ENCODE data around the gene BCAR3. TPM values are rescaled to one million over a fixed set of nuclear protein-coding genes. Genes with fewer than 3 reads are reported as not detected.

Gene BCAR3
- total RNA-seq, 6 donors from 2014 or later, result 26.3 to 48.8 (median 31.9) TPM

DNA sequence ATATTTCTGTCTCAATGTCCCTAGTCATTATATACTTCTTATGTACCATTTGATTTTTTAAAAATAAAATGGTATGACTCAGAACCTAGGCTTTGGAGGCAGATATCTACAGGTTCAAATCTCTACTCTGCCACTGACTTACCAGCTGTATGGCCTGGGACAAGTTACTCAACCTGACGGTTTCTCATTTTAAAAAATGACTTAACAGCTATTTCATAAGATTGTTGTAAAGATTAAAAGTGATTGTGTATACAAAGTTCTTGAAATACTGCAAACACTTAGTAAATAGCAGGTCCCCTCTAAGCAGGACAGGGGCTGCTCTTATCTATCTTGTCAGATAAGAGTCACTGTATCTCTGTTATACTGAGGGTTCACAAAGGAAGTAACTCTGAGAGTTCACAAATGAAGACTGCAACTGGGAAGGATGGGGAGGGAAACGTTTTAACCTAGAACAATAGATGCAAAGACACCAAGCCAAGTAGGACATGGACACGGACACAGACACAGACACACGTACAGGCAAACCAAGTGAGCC is 2.6 kb downstream of the BCAR3 start:
- no peaks in the 10 kb centered on the region for H3K27me3 ChIP-seq
- ATAC-seq (ENCODE audit: low FRiP score in 2 of 2) (no peak), DNase-seq (no peak)
- H3K4me3 ChIP-seq, result peak overlapping the region in 1 of 4 donors; percentile 88
- peaks cover 43 to 57% (median 52%) of the 10 kb centered on the region in 4 donors for H3K4me1 ChIP-seq
- H3K9me3 ChIP-seq, result no peaks in the 10 kb centered on the region
- WGBS, 2 donors, result 50 to 57% methylated on average over 4 of the region's 4 CpGs
- TF ChIP-seq CTCF (IDR thresholded peaks at IDR 0.05) (no peak), POLR2AphosphoS5 (IDR thresholded peaks at IDR 0.05) (no peak), EP300 (IDR thresholded peaks at IDR 0.05) (no peak), POLR2A (IDR thresholded peaks at IDR 0.05) (no peak)
- H3K27ac ChIP-seq, result peak overlapping the region; percentile 90 to 98 (median 92)
- H3K36me3 ChIP-seq, result peaks cover 0 to 7% (median 2%) of the 10 kb centered on the region in 4 donors

DNA sequence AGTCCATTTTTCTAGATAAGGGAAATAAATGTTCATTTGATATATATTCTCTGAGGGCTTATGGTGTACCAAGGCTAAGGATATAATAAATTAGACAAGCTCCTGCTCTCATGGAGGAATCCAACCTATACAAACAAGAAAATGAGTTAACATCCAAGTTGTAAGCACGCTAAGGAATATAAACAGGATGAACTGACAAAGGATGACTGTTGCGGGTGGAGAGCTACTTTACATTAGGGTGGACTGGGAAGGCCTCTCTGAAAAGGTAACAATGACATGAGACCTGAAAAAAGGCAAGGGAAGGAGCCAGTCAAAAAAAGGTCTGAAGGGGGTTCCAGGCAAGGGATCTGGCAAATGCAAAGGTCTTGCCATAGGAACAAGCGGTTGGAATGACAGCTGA is 3.1 kb downstream of the BCAR3 start:
- TF ChIP-seq POLR2AphosphoS5 (IDR thresholded peaks at IDR 0.05) (peak in 1 of 2 donors; percentile 13), POLR2A (IDR thresholded peaks at IDR 0.05) (no peak), EP300 (IDR thresholded peaks at IDR 0.05) (peak in 1 of 4 donors; percentile 47), CTCF (IDR thresholded peaks at IDR 0.05) (no peak)
- peak overlapping the region in 3 of 4 donors; percentile 92 to 98 (median 93) for H3K27ac ChIP-seq

GRCh38 chr1:93677729-93678128 is 3.9 kb downstream of the BCAR3 start:
- H3K27ac ChIP-seq, result peak overlapping the region in 3 of 4 donors; percentile 92 to 98 (median 93)
- H3K4me1 ChIP-seq, result peaks cover 56 to 70% (median 65%) of the 10 kb centered on the region in 4 donors
- ATAC-seq (ENCODE audit: low FRiP score in 2 of 2) (no peak), DNase-seq (no peak)
- H3K27me3 ChIP-seq, result no peaks in the 10 kb centered on the region
- H3K9me3 ChIP-seq, result no peaks in the 10 kb centered on the region
- WGBS, 2 donors, result 76 to 100% methylated on average over 1 of the region's 1 CpG
- H3K4me3 ChIP-seq, result no peak overlapping the region
- peaks cover 0 to 10% (median 2%) of the 10 kb centered on the region in 4 donors for H3K36me3 ChIP-seq
- TF ChIP-seq POLR2AphosphoS5 (IDR thresholded peaks at IDR 0.05) (no peak), CTCF (IDR thresholded peaks at IDR 0.05) (no peak), POLR2A (IDR thresholded peaks at IDR 0.05) (no peak), EP300 (IDR thresholded peaks at IDR 0.05) (no peak)

More for the DNA sequence above, 3.1 kb downstream of the BCAR3 start:
- Histone ChIP-seq H3K9me3 (no peaks in the 10 kb centered on the region), H3K4me3 (no peak overlapping the region), H3K36me3 (peaks cover 0 to 10% (median 2%) of the 10 kb centered on the region in 4 donors), H3K27me3 (no peaks in the 10 kb centered on the region), H3K4me1 (peaks cover 48 to 63% (median 57%) of the 10 kb centered on the region in 4 donors)
- DNase-seq, result no peak
- WGBS, 2 donors, result 75 to 87% methylated on average over 3 of the region's 3 CpGs
- ATAC-seq (ENCODE audit: low FRiP score in 2 of 2), result no peak

DNA sequence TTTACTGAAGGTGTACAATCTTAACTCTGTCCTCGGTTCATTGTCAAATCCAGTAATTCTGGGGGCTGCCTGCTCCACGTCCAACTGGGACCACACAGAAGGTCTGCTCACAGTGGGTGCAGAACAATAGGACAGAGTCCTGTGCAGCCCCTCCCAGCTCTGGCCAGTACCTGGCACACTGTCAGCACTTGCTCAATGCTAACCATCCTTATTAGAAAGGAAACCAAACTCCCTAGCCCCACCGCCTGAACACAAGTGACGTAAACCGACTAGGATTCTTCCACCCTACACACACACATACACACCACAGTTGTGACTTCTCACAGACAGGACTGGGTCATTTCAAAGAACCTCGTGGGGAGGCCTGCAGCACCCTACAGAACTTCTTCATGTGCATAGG is 5.2 kb downstream of the BCAR3 start:
- DNase-seq, result peak in 1 of 2 donors; percentile 56
- Histone ChIP-seq H3K36me3 (peaks cover 0 to 10% (median 2%) of the 10 kb centered on the region in 4 donors), H3K27ac (peak overlapping the region; percentile 48 to 98 (median 72)), H3K4me1 (peaks cover 69 to 83% (median 72%) of the 10 kb centered on the region in 4 donors), H3K9me3 (no peaks in the 10 kb centered on the region), H3K27me3 (no peaks in the 10 kb centered on the region), H3K4me3 (no peak overlapping the region)
- 51 to 65% methylated on average over 5 to 6 of the region's 6 CpGs for WGBS, 2 donors
- ATAC-seq (ENCODE audit: low FRiP score in 2 of 2), result no peak
- TF ChIP-seq POLR2AphosphoS5 (IDR thresholded peaks at IDR 0.05), result peak in 1 of 2 donors; percentile 63
- TF ChIP-seq CTCF (IDR thresholded peaks at IDR 0.05), result no peak
- no peak for TF ChIP-seq POLR2A (IDR thresholded peaks at IDR 0.05)
- peak in 1 of 4 donors; percentile 51 for TF ChIP-seq EP300 (IDR thresholded peaks at IDR 0.05)

- H3K4me1 ChIP-seq, result peaks cover 74 to 83% (median 77%) of the 10 kb centered on the region in 4 donors
- H3K4me3 ChIP-seq, result no peak overlapping the region
- peak overlapping the region in 3 of 4 donors; percentile 17 to 98 (median 93) for H3K27ac ChIP-seq
- peaks cover 0 to 12% (median 2%) of the 10 kb centered on the region in 4 donors for H3K36me3 ChIP-seq
- no peaks in the 10 kb centered on the region for H3K9me3 ChIP-seq
- DNase-seq (no peak), ATAC-seq (ENCODE audit: low FRiP score in 2 of 2) (no peak)
- TF ChIP-seq POLR2A (IDR thresholded peaks at IDR 0.05) (no peak), EP300 (IDR thresholded peaks at IDR 0.05) (no peak), POLR2AphosphoS5 (IDR thresholded peaks at IDR 0.05) (no peak), CTCF (IDR thresholded peaks at IDR 0.05) (no peak)
- H3K27me3 ChIP-seq, result no peaks in the 10 kb centered on the region
- WGBS, 2 donors, result 71 to 72% methylated on average over 5 of the region's 5 CpGs
These were observed 5.7 kb downstream of the BCAR3 start for GRCh38 chr1:93675931-93676330.
